Measurements from ENCODE around the gene INTS3. TPM values are rescaled to one million over a fixed set of nuclear protein-coding genes. Genes with fewer than 3 reads are reported as not detected.
A peak's percentile ranks its signal among the peaks of the same experiment; 100 is the strongest.

The INTS3 gene
- total RNA-seq, 1 donor from 2014 or later, result 77.3 TPM

DNA sequence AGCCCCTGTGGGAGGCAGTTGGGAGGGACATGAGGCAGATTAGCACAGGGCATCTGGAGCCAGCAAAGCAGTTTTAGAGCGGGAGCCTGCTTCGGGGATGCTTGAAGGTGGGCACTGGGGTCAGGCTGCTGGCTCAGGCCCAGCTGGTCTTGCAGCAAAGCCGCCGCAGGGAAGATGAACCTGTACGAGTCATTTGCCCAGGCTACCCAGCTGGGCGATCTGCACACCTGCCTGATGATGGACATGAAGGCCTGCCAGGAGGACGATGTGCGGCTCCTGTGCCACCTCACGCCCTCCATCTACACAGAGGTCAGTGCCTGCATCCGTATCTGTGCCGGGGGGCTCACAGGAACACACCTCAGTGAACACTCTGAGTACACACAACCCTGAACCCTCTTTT, 39.7 kb downstream of the INTS3 start:
- Histone ChIP-seq H3K27me3 (ENCODE audit: low read depth) (no peaks in the 10 kb centered on the region), H3K36me3 (peaks cover 97% of the 10 kb centered on the region), H3K9me3 (no peaks in the 10 kb centered on the region), H3K27ac (peak overlapping the region; percentile 71), H3K4me1 (peaks cover 63% of the 10 kb centered on the region), H3K4me3 (no peak overlapping the region)
- DNase-seq (no peak), ATAC-seq (no peak)
- TF ChIP-seq, protein P1, sequence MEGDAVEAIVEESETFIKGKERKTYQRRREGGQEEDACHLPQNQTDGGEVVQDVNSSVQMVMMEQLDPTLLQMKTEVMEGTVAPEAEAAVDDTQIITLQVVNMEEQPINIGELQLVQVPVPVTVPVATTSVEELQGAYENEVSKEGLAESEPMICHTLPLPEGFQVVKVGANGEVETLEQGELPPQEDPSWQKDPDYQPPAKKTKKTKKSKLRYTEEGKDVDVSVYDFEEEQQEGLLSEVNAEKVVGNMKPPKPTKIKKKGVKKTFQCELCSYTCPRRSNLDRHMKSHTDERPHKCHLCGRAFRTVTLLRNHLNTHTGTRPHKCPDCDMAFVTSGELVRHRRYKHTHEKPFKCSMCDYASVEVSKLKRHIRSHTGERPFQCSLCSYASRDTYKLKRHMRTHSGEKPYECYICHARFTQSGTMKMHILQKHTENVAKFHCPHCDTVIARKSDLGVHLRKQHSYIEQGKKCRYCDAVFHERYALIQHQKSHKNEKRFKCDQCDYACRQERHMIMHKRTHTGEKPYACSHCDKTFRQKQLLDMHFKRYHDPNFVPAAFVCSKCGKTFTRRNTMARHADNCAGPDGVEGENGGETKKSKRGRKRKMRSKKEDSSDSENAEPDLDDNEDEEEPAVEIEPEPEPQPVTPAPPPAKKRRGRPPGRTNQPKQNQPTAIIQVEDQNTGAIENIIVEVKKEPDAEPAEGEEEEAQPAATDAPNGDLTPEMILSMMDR (IDR thresholded peaks at IDR 0.05), result no peak
- intact Hi-C loops (cut with DNase I), result no loop called here

DNA sequence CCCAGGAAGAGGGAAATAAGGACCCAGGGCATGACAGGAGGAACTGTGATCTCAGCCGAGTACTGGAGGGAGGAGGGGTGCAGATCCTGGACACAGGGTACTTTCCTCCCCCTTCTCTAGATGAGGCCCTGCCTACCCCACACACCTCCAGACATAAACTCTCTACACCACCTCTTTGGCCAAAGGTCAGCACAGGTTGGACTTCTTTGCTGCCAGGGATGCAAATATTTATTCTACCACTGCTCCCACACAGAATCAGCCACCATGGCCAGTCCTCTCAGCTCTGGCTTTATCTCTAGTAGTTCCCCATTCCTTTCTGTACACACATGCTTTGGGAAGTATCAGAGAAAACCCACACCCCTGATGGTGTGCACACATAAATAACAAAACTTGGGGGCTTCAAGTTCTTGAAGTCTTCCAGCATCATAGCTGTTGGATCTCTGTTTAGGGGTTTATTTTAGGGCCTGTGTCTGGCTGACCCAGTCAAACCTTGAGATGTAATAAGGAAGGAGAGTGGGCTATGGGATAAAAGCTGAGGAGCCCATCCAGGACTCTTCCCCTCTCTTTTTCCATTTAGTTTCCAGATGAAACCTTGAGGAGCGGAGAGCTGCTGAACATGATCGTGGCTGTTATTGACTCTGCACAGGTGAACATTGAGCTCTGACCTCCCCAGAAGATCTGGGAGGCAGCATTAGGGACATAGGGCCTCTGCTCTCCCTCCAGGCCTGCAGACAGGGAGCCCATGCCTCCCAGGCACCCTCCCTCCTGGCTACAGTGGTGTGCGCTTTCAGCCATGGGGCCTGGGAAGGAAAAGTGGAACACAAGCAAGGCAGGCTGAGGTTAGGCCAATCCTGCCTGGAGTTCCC, 40.7 kb downstream of the INTS3 start:
- intact Hi-C loops (cut with DNase I), result no loop called here
- Histone ChIP-seq H3K9me3 (no peaks in the 10 kb centered on the region), H3K4me3 (no peak overlapping the region), H3K27me3 (ENCODE audit: low read depth) (no peaks in the 10 kb centered on the region), H3K27ac (peak overlapping the region; percentile 71), H3K4me1 (peaks cover 63% of the 10 kb centered on the region), H3K36me3 (peaks cover 97% of the 10 kb centered on the region)
- TF ChIP-seq, protein P1 (IDR thresholded peaks at IDR 0.05), result no peak
- ATAC-seq, result peak; percentile 84 to 91
- DNase-seq, result no peak

DNA sequence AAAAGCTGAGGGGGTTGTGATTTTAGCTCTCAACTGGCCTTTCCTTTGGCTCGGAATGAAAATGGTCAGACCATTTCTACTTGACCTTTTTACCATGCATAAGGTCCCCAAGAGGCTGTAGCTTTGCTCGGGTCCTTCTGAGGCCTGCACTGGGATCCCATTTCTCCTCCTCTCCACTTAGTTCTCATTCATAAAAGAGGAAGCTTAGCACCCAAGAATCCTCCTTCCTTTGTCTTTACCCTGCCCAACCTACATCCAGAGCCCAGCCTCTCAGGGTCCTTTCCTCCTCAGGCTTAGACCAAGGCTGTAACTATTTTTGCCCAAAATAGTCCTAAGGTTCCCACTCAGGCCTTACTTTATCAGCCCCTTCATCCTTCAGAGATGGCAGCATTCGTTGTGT, 41.4 kb downstream of the INTS3 start:
- H3K36me3 ChIP-seq, result peaks cover 91% of the 10 kb centered on the region
- H3K27ac ChIP-seq, result peak overlapping the region; percentile 71
- no peak overlapping the region for H3K4me3 ChIP-seq
- ATAC-seq (no peak), DNase-seq (no peak)
- no peaks in the 10 kb centered on the region for H3K27me3 ChIP-seq (ENCODE audit: low read depth)
- H3K4me1 ChIP-seq, result peaks cover 63% of the 10 kb centered on the region
- TF ChIP-seq, protein P1 (IDR thresholded peaks at IDR 0.05), result no peak
- H3K9me3 ChIP-seq, result no peaks in the 10 kb centered on the region
- intact Hi-C loops (cut with DNase I), result no loop called here

DNA sequence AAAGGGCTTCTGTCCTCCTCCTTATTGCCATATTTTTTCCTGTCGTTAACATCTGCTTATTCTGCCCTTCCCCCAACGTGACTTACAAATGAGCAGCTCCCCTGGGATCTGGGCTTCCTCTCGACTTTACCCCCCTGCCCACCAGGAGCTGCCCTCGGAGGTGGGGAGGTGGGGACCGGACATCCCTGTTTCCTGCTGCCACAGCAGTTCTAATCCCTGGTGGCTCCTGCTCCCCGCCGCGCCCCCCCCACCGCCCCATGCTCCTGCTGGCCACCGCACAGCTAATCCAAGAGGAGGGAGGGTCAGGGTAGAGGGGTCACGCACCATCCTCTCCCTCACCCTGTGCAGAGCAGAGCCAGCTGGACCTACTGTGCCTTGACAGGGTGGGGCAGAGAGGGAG, 42.9 kb downstream of the INTS3 start:
- no peaks in the 10 kb centered on the region for H3K27me3 ChIP-seq (ENCODE audit: low read depth)
- ATAC-seq, result no peak
- H3K36me3 ChIP-seq, result peaks cover 75% of the 10 kb centered on the region
- no peak for DNase-seq
- peak overlapping the region; percentile 65 for H3K27ac ChIP-seq
- no peak overlapping the region for H3K4me3 ChIP-seq
- intact Hi-C loops (cut with DNase I), result no loop called here
- H3K4me1 ChIP-seq, result peaks cover 74% of the 10 kb centered on the region
- H3K9me3 ChIP-seq, result no peaks in the 10 kb centered on the region
- TF ChIP-seq, protein P1 (IDR thresholded peaks at IDR 0.05), result no peak

DNA sequence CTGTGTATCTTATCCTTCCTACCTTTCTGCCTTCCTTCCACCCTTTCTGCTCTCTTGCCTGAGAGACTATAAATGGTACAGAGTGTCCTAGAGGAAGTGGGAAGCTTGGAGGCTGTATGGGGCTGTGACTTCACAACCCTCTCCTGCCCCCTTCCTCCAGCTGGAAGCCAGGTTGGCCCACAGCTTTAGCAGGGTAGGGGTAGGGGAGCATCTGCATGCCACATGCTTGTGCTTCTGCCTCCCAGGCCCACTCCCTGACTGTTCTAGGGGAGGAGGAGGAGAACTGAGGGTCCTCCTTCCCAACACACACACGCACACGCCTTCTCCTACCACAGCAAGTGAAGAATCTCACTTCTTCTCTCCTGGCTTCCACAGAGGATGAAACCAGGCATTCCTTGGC, 43.4 kb downstream of the INTS3 start:
- ATAC-seq (no peak), DNase-seq (no peak)
- intact Hi-C loops (cut with DNase I), result no loop called here
- no peak overlapping the region for H3K4me3 ChIP-seq
- H3K9me3 ChIP-seq, result no peaks in the 10 kb centered on the region
- peak overlapping the region; percentile 65 for H3K27ac ChIP-seq
- no peaks in the 10 kb centered on the region for H3K27me3 ChIP-seq (ENCODE audit: low read depth)
- peaks cover 78% of the 10 kb centered on the region for H3K4me1 ChIP-seq
- TF ChIP-seq, protein P1 (IDR thresholded peaks at IDR 0.05), result no peak
- peaks cover 70% of the 10 kb centered on the region for H3K36me3 ChIP-seq
